Mammary epithelial cell (primary cell): ENCODE measurements around the gene CAMTA1.

Source experiments
- EZH2 ChIP-seq: IDR thresholded peaks from 2 replicates; pipeline ENCODE4 v1.6.1; 2012; ENCODE audit warnings: low read length, inconsistent platforms, borderline replicate concordance
- TF ChIP-seq, protein P1 (sequence below), 2 donors: IDR thresholded peaks in 1 of 2; conservative IDR thresholded peaks in 1 of 2; 2 replicates each; pipeline ENCODE4 v1.5.1; 2011 to 2012; ENCODE audit warnings: inconsistent platforms in 2 of 2, low read length in 2 of 2, mild to moderate bottlenecking in 2 of 2, control low read depth in 1 of 2, low read depth in 1 of 2; ENCODE audit not compliant: insufficient read depth in 1 of 2; ENCODE audit errors: extremely low read depth in 1 of 2

DNA sequence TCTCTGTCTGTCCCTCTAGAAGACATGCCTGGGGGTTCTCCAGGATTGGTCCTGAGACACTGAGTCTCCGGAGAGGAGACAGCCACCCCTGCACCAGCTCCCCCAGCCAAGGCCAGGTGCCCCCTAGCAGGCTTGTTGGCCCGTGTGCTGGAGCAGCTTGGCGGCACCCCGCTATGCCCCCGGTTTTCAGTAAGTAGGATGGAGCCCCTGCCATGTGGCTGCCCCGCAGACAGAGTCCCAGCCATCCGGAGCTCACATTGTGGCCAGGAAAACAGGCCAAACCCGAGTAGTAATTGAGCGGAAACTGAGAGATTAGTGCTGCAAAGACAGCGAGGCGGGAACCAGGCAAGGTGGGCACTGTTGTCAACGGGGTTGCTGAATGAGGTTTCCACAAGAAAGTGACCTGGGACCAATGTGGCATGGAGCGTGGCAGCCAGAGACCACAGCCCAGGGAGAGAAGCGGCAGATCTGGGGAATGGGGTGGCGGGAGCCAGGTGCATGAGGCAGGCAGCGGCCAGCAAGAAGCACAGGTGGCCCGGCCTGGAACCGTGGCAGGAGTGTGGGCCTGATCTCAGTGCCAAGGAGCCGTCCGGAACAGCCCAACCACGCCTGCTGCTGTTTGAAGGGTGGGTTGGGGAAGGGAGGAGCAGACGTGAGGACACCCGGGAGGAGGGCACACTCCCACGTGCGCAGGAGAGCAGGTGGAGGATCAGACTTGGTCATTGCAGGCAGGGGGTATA lies 848.4 kb downstream of the CAMTA1 start:
- TF ChIP-seq, protein P1, sequence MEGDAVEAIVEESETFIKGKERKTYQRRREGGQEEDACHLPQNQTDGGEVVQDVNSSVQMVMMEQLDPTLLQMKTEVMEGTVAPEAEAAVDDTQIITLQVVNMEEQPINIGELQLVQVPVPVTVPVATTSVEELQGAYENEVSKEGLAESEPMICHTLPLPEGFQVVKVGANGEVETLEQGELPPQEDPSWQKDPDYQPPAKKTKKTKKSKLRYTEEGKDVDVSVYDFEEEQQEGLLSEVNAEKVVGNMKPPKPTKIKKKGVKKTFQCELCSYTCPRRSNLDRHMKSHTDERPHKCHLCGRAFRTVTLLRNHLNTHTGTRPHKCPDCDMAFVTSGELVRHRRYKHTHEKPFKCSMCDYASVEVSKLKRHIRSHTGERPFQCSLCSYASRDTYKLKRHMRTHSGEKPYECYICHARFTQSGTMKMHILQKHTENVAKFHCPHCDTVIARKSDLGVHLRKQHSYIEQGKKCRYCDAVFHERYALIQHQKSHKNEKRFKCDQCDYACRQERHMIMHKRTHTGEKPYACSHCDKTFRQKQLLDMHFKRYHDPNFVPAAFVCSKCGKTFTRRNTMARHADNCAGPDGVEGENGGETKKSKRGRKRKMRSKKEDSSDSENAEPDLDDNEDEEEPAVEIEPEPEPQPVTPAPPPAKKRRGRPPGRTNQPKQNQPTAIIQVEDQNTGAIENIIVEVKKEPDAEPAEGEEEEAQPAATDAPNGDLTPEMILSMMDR (conservative IDR thresholded peaks at IDR 0.05 in 1 of 2, IDR thresholded peaks at IDR 0.05 in 1 of 2; ENCODE audit: extremely low read depth in 1 of 2, insufficient read depth in 1 of 2, low read depth in 1 of 2, low read length in 2 of 2), result no peak
- TF ChIP-seq EZH2, result no peak
